Measurements from ENCODE around the gene GNA14.
"Not testable (repeated sequence)": the region's sequence is repeated elsewhere in the genome, so short reads cannot be mapped to it uniquely, and the experiment has no call there.

Gene GNA14

GRCh38 chr9:77647267-77648233 lies 572 bp downstream of the GNA14 start:
- no peak for DNase-seq (ENCODE audit: low read depth in 2 of 2, low spot score in 1 of 2)

- no peak for DNase-seq (ENCODE audit: low read depth in 2 of 2, low spot score in 1 of 2)
Measured at GRCh38 chr9:77643871-77644270, 4.3 kb downstream of the GNA14 start.

GRCh38 chr9:77640741-77641580 lies 7.2 kb downstream of the GNA14 start:
- DNase-seq (ENCODE audit: low read depth in 2 of 2, low spot score in 1 of 2), result no peak

- DNase-seq (ENCODE audit: low read depth in 2 of 2, low spot score in 1 of 2), result no peak
Measured at GRCh38 chr9:77632652-77633051, 15.5 kb downstream of the GNA14 start.

GRCh38 chr9:77628864-77629263 lies 19.3 kb downstream of the GNA14 start:
- DNase-seq (ENCODE audit: low read depth in 2 of 2, low spot score in 1 of 2), result not testable (repeated sequence)

GRCh38 chr9:77616191-77616590 lies 31.9 kb downstream of the GNA14 start:
- DNase-seq (ENCODE audit: low read depth in 2 of 2, low spot score in 1 of 2), result no peak

- no peak for DNase-seq (ENCODE audit: low read depth in 2 of 2, low spot score in 1 of 2)
Measured at GRCh38 chr9:77614645-77615044, 33.5 kb downstream of the GNA14 start.

GRCh38 chr9:77606526-77606925 lies 41.6 kb downstream of the GNA14 start:
- no peak for DNase-seq (ENCODE audit: low read depth in 2 of 2, low spot score in 1 of 2)

- no peak for DNase-seq (ENCODE audit: low read depth in 2 of 2, low spot score in 1 of 2)
Measured at GRCh38 chr9:77605449-77606220, 42.5 kb downstream of the GNA14 start.

GRCh38 chr9:77604316-77604715 lies 43.8 kb downstream of the GNA14 start:
- no peak for DNase-seq (ENCODE audit: low read depth in 2 of 2, low spot score in 1 of 2)

- no peak for DNase-seq (ENCODE audit: low read depth in 2 of 2, low spot score in 1 of 2)
Measured at GRCh38 chr9:77602852-77603251, 45.3 kb downstream of the GNA14 start.

GRCh38 chr9:77601476-77602099 lies 46.5 kb downstream of the GNA14 start:
- no peak for DNase-seq (ENCODE audit: low read depth in 2 of 2, low spot score in 1 of 2)

GRCh38 chr9:77600810-77601209 lies 47.3 kb downstream of the GNA14 start:
- no peak for DNase-seq (ENCODE audit: low read depth in 2 of 2, low spot score in 1 of 2)

GRCh38 chr9:77599492-77599891 lies 48.6 kb downstream of the GNA14 start:
- DNase-seq (ENCODE audit: low read depth in 2 of 2, low spot score in 1 of 2), result no peak

- DNase-seq (ENCODE audit: low read depth in 2 of 2, low spot score in 1 of 2), result no peak
Measured at GRCh38 chr9:77598991-77599390, 49.1 kb downstream of the GNA14 start.

GRCh38 chr9:77598524-77598923 lies 49.6 kb downstream of the GNA14 start:
- DNase-seq (ENCODE audit: low read depth in 2 of 2, low spot score in 1 of 2), result no peak

- DNase-seq (ENCODE audit: low read depth in 2 of 2, low spot score in 1 of 2), result no peak
Measured at GRCh38 chr9:77597057-77597456, 51.1 kb downstream of the GNA14 start.

- DNase-seq (ENCODE audit: low read depth in 2 of 2, low spot score in 1 of 2), result no peak
Measured at GRCh38 chr9:77595426-77596095, 52.6 kb downstream of the GNA14 start.

GRCh38 chr9:77594963-77595362 lies 53.2 kb downstream of the GNA14 start:
- DNase-seq (ENCODE audit: low read depth in 2 of 2, low spot score in 1 of 2), result no peak

GRCh38 chr9:77593528-77593927 lies 54.6 kb downstream of the GNA14 start:
- DNase-seq (ENCODE audit: low read depth in 2 of 2, low spot score in 1 of 2), result no peak

All from stimulated activated CD8-positive, alpha-beta memory T cell treated with anti-CD3 and anti-CD28 coated beads, Interleukin-4, amount 100 ng/mL, for 1 hour (primary cell).